GM19035 (cell line): ENCODE data around the gene ABLIM1.

ENCODE experiments used
- ATAC-seq: cut with Tn5 transposase; IDR thresholded peaks from one replicate; pipeline ENCODE4 v1.9.1; 2021; ENCODE audit not compliant: unreplicated experiment

Gene ABLIM1

GRCh38 chr10:114593240-114593792, 64.8 kb downstream of the ABLIM1 start:
- ATAC-seq = no peak

- ATAC-seq = no peak
Measured at GRCh38 chr10:114590993-114591392, 67.1 kb downstream of the ABLIM1 start.

- no peak for ATAC-seq
Measured at GRCh38 chr10:114584419-114584818, 73.7 kb downstream of the ABLIM1 start.

GRCh38 chr10:114581071-114581470, 77.0 kb downstream of the ABLIM1 start:
- ATAC-seq = no peak

- no peak for ATAC-seq
Measured at GRCh38 chr10:114577133-114577532, 80.9 kb downstream of the ABLIM1 start.

GRCh38 chr10:114576716-114577115, 81.4 kb downstream of the ABLIM1 start:
- ATAC-seq = no peak

GRCh38 chr10:114576132-114576487, 82.0 kb downstream of the ABLIM1 start:
- ATAC-seq = no peak

- no peak for ATAC-seq
Measured at GRCh38 chr10:114575417-114576131, 82.5 kb downstream of the ABLIM1 start.

GRCh38 chr10:114573330-114574045, 84.6 kb downstream of the ABLIM1 start:
- no peak for ATAC-seq

- no peak for ATAC-seq
Measured at GRCh38 chr10:114571316-114571999, 86.6 kb downstream of the ABLIM1 start.

- no peak for ATAC-seq
Measured at GRCh38 chr10:114566064-114566463, 92.0 kb downstream of the ABLIM1 start.

GRCh38 chr10:114565066-114565465, 93.0 kb downstream of the ABLIM1 start:
- no peak for ATAC-seq

- no peak for ATAC-seq
Measured at GRCh38 chr10:114561008-114561523, 97.0 kb downstream of the ABLIM1 start.

GRCh38 chr10:114560144-114560543, 97.9 kb downstream of the ABLIM1 start:
- no peak for ATAC-seq

GRCh38 chr10:114559636-114560035, 98.4 kb downstream of the ABLIM1 start:
- no peak for ATAC-seq

- ATAC-seq = no peak
Measured at GRCh38 chr10:114557854-114558253, 100.2 kb downstream of the ABLIM1 start.

- no peak for ATAC-seq
Measured at GRCh38 chr10:114556236-114557122, 101.6 kb downstream of the ABLIM1 start.

- no peak for ATAC-seq
Measured at GRCh38 chr10:114553436-114553835, 104.6 kb downstream of the ABLIM1 start.

GRCh38 chr10:114552050-114552449, 106.0 kb downstream of the ABLIM1 start:
- no peak for ATAC-seq

GRCh38 chr10:114551636-114551972, 106.5 kb downstream of the ABLIM1 start:
- no peak for ATAC-seq
